Sciatic nerve (tissue), 2 donors: Measurements from ENCODE around the gene AK8. TPM values are rescaled to one million over a fixed set of nuclear protein-coding genes. Genes with fewer than 3 reads are reported as not detected.
A peak's percentile ranks its signal among the peaks of the same experiment; 100 is the strongest.

ENCODE experiments used
- ATAC-seq: fragments of 200-7000 bp; cut with Tn5 transposase; one replicate; pipeline ENCODE4 v1.9.1; 2020; ENCODE audit warnings: mild to moderate bottlenecking, moderate library complexity
- DNase-seq: peaks from one replicate; pipeline ENCODE4 v3.0.0-alpha.2; 2020; ENCODE audit warnings: low spot score
- intact Hi-C: fragments of 100-400 bp; cut with DNase I; formaldehyde crosslinking; loops from one replicate; pipeline ENCODE4 v1.14.2; 2022
- total RNA-seq: library from RNA; stranded (reverse); fragmentation: NEBNext Ultra II Directional; extraction: Animal tissue kit (Norgen Biotek cat#: 25700); gene quantifications from one replicate; pipeline ENCODE4 v1.2.1, GENCODE V29; 2021
- donor health status: DM: no; HTN: no; CAD: no.
- donor health status: DM: no; HTN: no; CAD: no.

AK8 gene, protein sequence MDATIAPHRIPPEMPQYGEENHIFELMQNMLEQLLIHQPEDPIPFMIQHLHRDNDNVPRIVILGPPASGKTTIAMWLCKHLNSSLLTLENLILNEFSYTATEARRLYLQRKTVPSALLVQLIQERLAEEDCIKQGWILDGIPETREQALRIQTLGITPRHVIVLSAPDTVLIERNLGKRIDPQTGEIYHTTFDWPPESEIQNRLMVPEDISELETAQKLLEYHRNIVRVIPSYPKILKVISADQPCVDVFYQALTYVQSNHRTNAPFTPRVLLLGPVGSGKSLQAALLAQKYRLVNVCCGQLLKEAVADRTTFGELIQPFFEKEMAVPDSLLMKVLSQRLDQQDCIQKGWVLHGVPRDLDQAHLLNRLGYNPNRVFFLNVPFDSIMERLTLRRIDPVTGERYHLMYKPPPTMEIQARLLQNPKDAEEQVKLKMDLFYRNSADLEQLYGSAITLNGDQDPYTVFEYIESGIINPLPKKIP
- total RNA-seq = 1.6 TPM

DNA sequence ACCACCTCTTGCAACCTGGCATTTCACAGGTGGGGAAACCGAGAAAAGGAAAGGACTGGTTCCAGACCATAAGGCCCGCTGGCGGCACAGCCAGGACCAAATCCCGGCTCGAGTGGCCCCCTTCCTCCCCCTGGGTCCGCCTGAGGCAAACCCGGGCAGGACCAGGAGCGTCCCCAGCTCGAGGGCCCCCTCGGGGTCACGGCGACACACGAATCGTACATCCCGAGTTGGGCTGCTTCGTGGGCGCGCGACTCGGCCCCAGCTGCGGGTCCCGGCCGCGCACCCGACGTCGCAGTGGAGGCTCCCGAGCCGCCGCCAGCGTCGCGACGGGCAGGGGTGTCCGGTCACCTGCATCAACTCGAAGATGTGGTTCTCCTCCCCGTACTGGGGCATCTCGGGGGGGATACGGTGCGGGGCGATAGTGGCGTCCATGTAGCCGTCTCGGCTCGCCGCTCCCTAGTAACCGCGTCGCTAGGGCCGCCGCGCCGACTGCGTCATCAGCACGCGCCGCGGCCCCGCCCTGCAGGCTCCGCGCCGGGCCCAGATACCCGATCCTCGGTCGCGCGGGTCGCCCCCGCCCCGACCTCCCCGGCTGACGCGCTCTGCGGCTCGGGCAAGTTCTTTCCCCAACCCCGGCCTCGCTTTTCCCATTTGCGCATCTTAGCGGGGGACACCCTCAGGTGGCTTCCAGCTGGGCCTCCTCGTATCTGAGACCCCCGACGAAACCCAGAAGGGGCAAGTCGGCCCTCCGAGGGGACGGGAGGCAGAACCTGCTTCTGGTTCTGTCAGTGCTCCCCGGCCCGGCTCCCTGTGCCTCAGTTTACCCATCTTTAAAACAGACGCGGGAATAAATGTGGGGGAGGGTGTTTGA, at the start of gene AK8:
AK8 (minus strand) TSS at position 461 of the 871 bp plus-strand sequence; CDS start at position 432, 29 bp downstream.
- DNase-seq (peak; percentile 84), ATAC-seq (peak; percentile 93)
- intact Hi-C loops = no loop called here

DNA sequence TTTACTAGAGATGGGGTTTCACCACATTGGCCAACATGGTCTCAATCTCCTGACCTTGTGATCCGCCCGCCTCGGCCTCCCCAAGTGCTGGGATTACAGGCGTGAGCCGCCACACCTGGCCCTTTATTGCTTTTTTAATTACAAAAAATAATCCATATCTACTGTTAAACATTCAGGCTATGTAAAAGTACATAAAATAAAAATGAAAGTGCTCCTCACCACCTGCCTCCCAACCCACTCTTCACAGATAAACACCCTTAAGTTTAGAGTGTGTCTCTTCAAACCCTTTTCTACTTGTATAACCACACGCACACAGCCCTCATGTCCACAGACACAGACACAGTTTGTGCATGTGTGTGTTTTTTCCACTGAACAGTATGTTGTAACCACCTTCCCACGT, 49.6 kb upstream of the AK8 start:
- ATAC-seq (no peak), DNase-seq (no peak)
- intact Hi-C loops = no loop called here

DNA sequence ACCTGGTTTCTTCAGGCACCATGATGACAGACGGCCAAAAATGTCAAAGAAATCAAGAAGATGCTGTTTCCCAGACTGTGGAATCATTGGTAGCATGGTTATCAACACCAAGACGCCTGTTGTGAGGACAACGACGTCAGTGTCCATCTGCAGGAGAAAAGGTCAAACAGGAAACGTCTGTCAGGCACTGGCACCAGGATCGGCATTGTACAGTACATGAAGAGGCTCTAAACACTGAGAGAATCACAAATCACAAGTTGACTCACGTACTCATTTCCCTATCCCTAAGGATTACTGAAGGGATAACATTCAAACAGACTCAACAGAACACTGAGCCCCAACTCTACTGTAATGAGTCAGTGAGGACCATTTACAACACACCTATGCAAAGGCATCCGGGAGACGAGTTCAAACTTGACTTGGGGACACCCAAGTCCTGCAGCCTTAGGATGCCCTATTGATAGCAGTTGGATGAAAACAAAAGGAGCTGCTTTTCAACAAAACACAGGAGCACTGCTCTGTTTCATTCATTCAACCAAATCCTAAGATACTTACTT, 45.3 kb upstream of the AK8 start:
- no peak for ATAC-seq
- intact Hi-C loops = no loop called here
- no peak for DNase-seq

DNA sequence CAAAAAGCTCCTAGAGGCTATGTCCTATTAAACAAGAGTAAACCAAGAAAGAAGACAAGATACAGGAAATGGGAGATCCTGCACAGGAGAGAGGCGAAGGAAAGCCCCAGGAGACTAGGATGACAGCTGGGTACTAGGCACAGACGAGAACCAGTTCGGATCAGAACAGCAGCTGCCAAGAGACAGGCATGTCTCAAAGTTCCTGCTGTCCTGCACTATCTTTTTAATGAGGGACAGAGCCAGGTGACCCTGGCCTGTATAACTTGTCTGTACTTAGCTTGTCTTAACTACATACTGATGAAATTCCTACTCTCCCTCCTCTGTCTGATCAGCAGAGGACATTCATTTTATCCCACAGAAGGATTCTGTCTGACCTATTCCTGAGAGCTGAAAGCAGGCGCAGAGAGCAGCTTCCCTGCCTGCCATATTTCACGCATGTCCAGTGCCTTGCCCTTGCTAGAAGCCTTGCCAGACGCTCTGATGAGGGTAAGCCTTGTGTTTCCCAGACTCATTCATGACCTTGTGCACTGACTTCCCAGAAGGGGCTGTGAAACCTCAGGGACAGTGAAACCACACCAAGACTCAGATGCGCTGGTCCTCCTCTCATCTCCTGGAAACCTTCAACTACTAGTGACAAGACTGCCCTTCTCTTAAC, 41.7 kb upstream of the AK8 start:
- ATAC-seq = no peak
- no peak for DNase-seq
- intact Hi-C loops = no loop called here

DNA sequence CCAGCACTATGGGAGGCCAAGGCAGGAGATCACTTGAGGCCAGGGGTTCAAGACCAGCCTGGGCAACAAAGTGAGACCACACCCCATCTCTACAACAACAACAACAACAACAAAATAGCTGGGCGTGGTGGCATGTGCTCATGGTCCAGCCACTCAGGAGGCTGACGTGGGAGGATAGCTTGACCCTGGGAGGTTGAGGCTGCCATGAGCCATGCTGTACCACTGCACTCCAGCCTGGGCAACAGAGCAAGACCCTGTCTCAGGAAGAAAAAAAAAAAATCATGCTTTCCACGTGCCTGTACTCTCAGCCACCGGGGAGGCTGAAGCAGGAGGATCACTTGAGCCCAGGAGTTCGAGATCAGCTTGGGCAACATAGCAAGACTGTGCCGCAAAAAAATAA, 36.8 kb upstream of the AK8 start:
- intact Hi-C loops = no loop called here
- DNase-seq (no peak), ATAC-seq (no peak)

DNA sequence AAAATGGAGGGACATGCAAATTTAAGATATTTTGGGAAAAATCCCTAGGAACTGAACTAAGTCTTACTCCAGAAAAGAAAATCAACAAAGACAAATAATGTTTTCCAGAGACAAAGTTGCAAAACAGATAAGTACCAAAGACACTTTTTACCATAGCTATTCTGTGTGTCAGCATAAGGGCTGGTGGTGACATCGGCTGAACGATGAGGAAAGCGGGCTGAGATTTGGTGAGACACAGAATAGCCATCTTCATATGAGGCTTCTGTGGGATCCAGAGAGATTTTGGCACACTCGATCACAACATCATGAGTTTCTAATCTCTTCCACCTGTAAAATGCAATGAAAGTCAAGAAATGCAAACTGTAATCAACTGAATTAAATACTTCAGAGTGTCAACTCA, 34.0 kb upstream of the AK8 start:
- no peak for ATAC-seq
- intact Hi-C loops = no loop called here
- no peak for DNase-seq

DNA sequence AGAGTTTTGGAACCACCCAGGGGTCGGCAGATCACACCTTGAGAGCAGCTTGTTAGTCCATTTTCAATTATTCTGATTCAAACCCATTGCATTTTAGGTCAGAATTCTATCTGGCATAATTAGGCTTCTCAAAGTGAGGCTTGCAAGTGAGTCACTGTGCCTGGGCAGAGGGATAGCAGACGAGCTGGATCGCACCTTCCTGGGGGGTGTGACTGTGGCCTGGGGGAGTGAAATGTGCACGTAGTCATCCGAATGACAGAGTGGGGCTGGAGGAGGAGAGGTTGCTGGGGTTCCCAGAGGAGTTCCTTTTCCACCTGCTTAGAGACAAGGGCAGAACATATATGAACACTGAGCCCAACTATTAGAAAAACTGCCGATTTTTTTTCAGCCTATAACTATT, 32.3 kb upstream of the AK8 start:
- DNase-seq = no peak
- intact Hi-C loops = no loop called here
- no peak for ATAC-seq

DNA sequence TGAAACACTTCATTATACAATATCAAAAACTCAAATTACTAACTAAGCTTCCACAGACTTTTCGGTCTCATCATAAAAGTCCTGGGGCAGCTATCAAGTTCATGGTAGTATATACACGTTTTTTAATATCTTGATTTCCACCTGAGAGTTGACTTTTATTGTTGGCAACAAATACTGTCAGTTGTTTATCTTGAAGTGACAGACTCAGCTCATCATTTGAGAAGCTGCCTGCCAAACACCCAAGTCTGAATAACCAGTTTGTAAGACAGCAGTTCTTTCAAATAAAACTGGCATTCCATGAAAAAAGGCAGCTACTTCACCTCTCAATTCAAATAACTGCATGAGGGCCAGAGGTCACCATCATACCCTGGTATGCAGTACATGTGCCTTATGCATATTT, 31.2 kb upstream of the AK8 start:
- intact Hi-C loops = no loop called here
- DNase-seq (no peak), ATAC-seq (no peak)

DNA sequence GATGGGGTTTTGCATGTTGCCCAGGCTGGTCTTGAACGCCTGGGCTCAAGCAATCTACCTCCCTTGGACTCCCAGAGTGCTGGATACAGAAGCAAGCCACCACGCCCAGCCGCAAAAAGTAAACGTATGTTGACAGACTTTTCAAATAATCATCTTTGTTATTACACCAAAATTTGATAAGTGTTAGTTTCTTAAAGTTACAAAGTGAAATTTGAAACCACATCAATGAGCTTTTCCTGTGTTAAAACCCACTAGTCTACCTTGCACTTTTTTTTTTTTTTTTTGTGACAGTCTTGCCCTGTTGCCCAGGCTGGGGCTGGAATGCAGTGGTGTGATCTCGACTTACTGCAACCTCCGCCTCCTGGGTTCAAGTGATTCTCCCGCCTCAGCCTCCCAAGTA, 30.6 kb upstream of the AK8 start:
- DNase-seq (no peak), ATAC-seq (no peak)
- intact Hi-C loops = no loop called here

DNA sequence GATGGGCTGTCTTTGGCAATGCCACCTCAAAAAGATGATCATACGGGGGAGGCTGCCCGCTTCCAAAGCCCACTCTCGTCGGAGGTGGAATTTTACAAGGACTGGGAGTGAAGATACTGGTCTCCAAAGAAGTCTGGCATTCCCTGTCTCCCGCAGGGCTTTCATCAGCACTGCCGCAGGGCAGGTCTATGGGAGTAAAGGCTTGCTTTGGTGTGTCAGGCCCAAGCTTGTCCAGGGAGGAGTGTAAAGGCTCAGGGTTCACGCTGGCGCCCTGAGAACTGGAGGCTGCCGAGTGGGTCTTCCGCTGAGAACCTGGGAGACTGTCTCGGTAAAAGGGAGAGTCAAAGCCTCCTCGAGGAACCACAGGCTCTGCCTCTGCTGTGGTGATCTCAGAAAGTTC, 27.6 kb upstream of the AK8 start:
- no peak for DNase-seq
- ATAC-seq = no peak
- intact Hi-C loops = no loop called here

DNA sequence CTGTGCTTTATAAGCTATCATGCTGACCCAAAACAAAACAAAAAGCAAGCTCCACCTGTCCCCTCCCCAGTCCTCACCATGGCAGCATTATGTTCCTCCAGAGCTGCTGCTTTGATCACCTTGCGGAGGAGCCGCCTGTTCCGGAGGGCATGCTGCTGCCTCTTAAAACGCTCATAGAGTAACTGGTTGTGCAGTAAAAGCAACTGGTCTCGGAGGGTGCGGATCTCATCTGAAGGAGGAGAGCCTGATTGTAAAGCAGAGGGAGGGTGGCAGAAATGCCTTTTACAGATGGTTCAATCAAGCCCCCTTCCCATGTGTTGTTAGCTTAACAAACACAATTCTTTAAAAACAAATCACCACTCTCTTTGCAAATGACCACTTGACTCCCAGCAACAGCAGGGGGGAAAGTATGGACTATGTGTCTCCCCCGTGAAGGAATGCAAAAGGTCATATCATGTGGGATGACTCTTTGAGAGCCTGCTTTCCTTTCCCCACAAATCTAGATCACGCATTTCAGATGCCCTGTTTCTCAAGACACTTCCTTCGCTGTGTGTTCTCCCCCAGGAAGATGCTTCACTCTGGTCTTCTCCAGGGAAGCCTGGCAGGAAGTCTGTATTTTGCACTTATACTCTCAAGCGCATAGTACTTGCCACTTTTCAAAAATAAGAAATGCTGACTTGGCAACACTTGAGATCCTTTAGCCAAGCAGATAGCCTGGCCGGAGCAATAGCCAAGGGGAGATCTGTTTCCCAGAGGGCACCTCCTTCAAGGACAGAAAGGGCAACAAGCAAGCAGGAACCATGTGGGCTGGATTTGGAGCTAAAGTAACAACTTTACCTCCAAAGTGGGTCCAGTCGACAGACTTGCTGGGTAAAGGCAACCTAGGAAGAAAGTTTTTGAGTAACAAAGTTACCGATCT, 25.7 kb upstream of the AK8 start:
- intact Hi-C loops = no loop called here
- DNase-seq = no peak
- no peak for ATAC-seq

DNA sequence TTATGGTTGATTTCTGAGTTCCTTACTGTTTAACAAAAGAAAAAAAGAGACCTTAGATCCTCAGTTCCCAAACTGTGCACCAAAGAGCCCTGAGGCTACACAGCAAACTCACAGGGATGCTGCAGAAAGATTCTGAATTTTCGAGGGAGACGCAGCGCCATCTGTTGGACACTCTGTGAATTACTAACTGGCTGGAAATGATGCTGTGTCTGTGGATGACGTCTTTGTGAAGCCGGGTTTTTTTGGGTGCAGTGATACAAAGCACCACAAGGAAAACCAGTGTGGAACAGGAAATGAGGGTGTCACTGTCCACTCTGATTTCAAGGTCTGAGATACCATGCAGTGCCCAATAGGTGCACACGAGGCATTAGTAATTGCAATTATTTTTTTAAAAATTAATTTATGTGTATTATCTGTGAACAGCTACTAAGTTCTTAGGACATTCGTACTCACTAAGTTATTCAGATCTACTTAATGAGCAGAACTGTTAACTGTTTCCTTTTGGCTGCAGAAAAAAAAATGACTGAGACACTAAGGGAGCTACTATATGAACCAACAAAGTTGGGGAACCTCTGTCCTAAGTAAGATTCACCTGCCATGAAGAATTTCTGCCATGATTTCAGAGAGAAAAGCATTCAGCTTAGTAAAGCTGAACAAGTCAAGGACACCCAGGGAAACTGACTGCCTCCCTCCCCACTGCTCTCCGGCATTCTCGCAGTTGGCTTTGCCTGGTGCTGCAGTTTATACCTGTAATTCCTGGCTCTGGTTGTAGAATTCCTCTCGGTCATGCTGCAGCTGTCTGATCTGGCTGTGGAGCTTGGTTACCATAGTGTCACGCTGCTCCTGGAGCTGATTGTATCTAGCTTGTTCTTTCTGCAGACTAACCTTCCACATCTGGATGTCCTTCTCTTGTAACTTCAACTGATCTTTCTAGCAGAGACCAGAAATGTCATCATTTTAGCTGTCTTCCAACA, 24.1 kb upstream of the AK8 start:
- DNase-seq (peak; percentile 81), ATAC-seq (peak; percentile 89)
- intact Hi-C loops = loop anchor here (1.0 kb wide), 1 partner anchor 22 kb away; no protein-coding TSS in a partner anchor

DNA sequence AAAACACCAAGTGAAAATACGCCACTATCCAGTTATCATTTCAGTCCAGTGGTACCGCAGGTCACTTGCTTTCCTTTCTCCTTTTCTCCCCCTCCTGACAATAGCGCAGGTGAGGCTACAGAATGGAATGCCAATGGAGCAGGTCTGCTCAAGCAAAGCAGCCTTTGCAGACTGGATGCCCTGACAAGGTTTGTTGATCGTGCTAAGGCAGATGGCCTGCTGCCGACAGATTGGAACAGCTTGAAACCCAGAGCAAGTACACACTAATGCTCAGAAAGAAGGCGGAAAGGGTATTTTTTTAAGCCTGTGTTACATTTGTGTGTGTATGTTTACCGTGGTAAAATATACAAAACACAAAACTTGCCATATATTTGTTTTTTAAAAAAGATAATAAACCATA, 20.0 kb upstream of the AK8 start:
- intact Hi-C loops = no loop called here

DNA sequence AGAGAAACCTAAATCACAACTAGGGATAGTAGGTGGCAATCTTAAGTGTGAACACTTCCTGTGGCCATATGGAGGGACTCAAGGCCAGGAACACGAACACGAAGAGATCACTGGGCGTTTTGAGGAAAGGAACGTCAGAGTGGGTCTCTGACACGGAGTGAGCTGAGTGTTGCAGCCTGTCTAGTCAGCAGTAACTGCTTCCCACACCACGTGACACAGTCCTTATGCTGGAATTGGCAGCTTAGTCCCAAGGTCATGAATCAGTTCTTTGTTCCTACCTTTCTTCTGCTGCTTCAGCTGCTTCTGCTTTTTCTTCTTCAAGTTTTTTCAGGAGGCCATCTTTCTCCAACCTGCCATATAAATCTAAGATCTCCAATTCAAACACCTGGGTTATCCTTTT, 18.8 kb upstream of the AK8 start:
- DNase-seq (no peak), ATAC-seq (peak; percentile 87)
- intact Hi-C loops = no loop called here

More for the DNA sequence above, 20.0 kb upstream of the AK8 start:
- no peak for ATAC-seq
- DNase-seq = no peak

DNA sequence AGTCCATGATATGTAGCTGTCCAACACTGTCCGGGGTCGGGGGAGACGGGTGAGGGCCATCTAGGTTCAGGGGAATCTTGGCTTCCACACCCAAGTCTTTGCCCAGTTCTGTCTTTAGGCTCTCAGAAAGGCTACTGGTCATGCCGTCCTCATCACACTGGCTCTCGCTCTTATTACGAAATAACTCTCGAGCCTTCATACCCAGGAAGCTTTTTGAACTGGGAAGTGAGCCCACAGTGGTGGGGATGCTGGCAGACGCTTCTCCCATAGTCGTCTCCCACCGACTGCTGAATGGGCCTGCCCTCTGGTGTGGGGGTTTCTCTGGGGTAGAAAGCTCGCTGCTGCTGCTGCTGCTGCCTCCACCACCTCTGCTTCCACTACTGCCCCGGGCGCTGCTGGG, 18.2 kb upstream of the AK8 start:
- ATAC-seq = peak; percentile 11
- intact Hi-C loops = no loop called here
- DNase-seq = no peak

DNA sequence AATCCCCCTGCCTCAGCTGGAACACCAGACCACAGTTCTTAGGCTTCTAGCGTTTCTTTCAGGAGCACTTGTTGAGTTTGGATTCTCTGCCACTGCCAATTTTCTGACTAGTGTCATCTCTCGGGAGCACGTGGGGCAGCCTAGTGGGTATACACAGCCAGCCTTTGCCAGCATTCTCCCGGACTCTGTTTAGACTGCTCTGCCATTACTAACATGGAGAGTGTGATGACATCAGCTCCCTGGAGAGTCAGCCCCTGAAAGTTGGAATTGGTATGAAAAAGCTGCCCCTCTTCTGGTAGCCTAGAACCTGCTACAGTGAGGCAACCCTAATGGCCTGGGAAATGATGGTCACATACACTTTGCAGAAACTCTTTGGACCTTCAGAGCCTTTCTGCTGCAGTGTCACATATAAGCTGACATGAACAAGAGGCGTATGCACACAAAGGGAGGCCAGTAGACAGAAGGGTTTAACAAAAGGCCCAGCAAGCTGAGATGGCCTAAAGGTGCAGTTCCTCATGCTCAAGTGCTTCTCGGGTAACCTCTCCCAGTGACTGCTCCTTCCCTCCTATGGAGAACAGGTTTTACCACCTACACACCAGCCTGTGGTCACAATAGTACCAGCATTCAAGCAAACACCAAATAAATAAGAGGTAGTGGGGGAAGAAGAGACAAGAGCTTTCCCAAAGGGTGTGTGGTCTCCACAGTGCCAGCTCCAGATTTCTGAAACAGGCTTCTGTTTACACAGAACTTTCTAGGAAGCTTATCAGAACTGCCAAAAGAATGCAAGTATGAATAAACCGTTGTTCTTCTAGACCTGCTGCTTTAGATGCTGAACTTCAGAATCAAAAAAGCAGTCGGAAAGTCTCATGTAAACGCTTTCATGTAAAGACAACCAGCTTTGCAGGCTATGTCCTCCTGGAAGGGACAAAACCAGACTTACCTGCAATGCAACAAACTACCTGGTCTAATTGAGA, 17.1 kb upstream of the AK8 start:
- intact Hi-C loops = no loop called here
- no peak for ATAC-seq
- no peak for DNase-seq
